HCT116 (cell line): Measurements from ENCODE around the gene LRRC31. TPM values are rescaled to one million over a fixed set of nuclear protein-coding genes. Genes with fewer than 3 reads are reported as not detected.

Experiments used
- ATAC-seq: fragments of 200-7000 bp; cut with Tn5 transposase; 2 replicates; pipeline ENCODE4 v1.9.1; 2020; ENCODE audit warnings: mild to moderate bottlenecking, moderate library complexity
- BruUV-seq: library from RNA; stranded (reverse); fragments of 400-500 nt; replicated peaks from 2 replicates; lab custom pipeline; 2021; lab: Mats Ljungman, UMichigan
- CTCF ChIA-PET: fragments of 300-600 bp; sonication (Branson Sonifier 250); formaldehyde crosslinking; loops from one replicate; lab custom pipeline; 2021; ENCODE audit warnings: antibody characterized with exemption; lab: Charles Lee
- POLR2A ChIA-PET: fragments of 300-600, 350-600 bp; sonication (Branson Sonifier 250); formaldehyde crosslinking; loops from one replicate; lab custom pipeline; 2021; ENCODE audit warnings: antibody characterized with exemption; lab: Charles Lee
- RAD21 ChIA-PET, 2 experiments: fragments of 300-600 bp; sonication (Branson Sonifier 250); formaldehyde crosslinking; loops; one replicate each; lab custom pipeline; 2023; ENCODE audit warnings: low total read pairs in 2 of 2; ENCODE audit not compliant: uncharacterized antibody in 2 of 2, unreplicated experiment in 2 of 2, low non-redundant PET in 1 of 2; lab: Charles Lee
- DNase-seq: peaks from one replicate; pipeline ENCODE4 v3.0.0-alpha.2; 2010; ENCODE audit warnings: low read depth, low spot score
- H2AFZ ChIP-seq: fragments of 200-600 bp; shearing (Covaris generic), sonication (generic); 2 replicates; pipeline ENCODE4 v1.6.1; 2017; ENCODE audit warnings: low read depth, mixed run types, mixed read lengths, antibody characterized with exemption, low read length; ENCODE audit not compliant: poor library complexity, severe bottlenecking
- H3K27ac ChIP-seq: 2 replicates; pipeline ENCODE4 v1.5.1; 2012; ENCODE audit warnings: low read depth, low read length
- H3K27me3 ChIP-seq: fragments of 200-600 bp; sonication (generic); 2 replicates; pipeline ENCODE4 v1.6.1; 2016; ENCODE audit warnings: mixed run types, low read length, mixed read lengths; ENCODE audit not compliant: insufficient read depth
- H3K36me3 ChIP-seq, 2 experiments: fragments of 200-500 bp in 1 of 2; fragments of 200-600 bp in 1 of 2; sonication (Bioruptor generic) in 1 of 2; sonication (generic) in 1 of 2; 2 replicates each; pipeline versions ENCODE4 v1.5.1 to v1.6.1; 2014 to 2016; ENCODE audit warnings: low read length in 2 of 2, inconsistent platforms in 1 of 2, mixed read lengths in 1 of 2, mixed run types in 1 of 2; ENCODE audit not compliant: insufficient read depth in 2 of 2, control insufficient read depth in 1 of 2
- H3K4me1 ChIP-seq, 2 experiments: fragments of 200-600 bp in 1 of 2; sonication (generic) in 1 of 2; 2 replicates each; pipeline versions ENCODE4 v1.5.1 to v1.6.1; 2012 to 2017; ENCODE audit warnings: low read length in 2 of 2, inconsistent platforms in 1 of 2, mild to moderate bottlenecking in 1 of 2, mixed read lengths in 1 of 2, mixed run types in 1 of 2, moderate library complexity in 1 of 2; ENCODE audit not compliant: insufficient read depth in 2 of 2, control insufficient read depth in 1 of 2
- H3K4me2 ChIP-seq: fragments of 200-600 bp; sonication (generic); 2 replicates; pipeline ENCODE4 v1.6.1; 2017; ENCODE audit warnings: mixed run types, low read length, mixed read lengths
- H3K4me3 ChIP-seq, 2 experiments: fragments of 200-600 bp in 1 of 2; sonication (generic) in 1 of 2; replicated peaks in 1 of 2; 2 replicates each; pipeline ENCODE4 v1.5.1; 2011 to 2016; ENCODE audit warnings: low read length in 2 of 2, control low read depth in 1 of 2, low read depth in 1 of 2, mild to moderate bottlenecking in 1 of 2, mixed read lengths in 1 of 2, mixed run types in 1 of 2
- H3K79me2 ChIP-seq: fragments of 200-600 bp; sonication (generic); 2 replicates; pipeline ENCODE4 v1.6.1; 2017; ENCODE audit warnings: mild to moderate bottlenecking, mixed run types, low read length, moderate library complexity, mixed read lengths; ENCODE audit not compliant: insufficient read depth
- H3K9ac ChIP-seq: fragments of 200-600 bp; sonication (generic); 2 replicates; pipeline ENCODE4 v1.6.1; 2016; ENCODE audit warnings: low read length, mixed read lengths
- H3K9me2 ChIP-seq: fragments of 200-600 bp; sonication (generic), shearing (Covaris generic); 2 replicates; pipeline ENCODE4 v1.6.1; 2017; ENCODE audit warnings: mixed run types, mild to moderate bottlenecking, moderate library complexity; ENCODE audit not compliant: insufficient read depth
- H3K9me3 ChIP-seq, 2 experiments: fragments of 200-500 bp in 1 of 2; fragments of 200-600 bp in 1 of 2; sonication (Bioruptor generic) in 1 of 2; sonication (generic) in 1 of 2; 2 replicates each; pipeline ENCODE4 v1.6.1; 2014 to 2017; ENCODE audit warnings: low read length in 2 of 2, mixed read lengths in 2 of 2, inconsistent platforms in 1 of 2, low read depth in 1 of 2, mild to moderate bottlenecking in 1 of 2, mixed run types in 1 of 2, moderate library complexity in 1 of 2; ENCODE audit not compliant: control insufficient read depth in 1 of 2, insufficient read depth in 1 of 2
- H4K20me1 ChIP-seq: fragments of 200-600 bp; sonication (generic), shearing (Covaris generic); 2 replicates; pipeline ENCODE4 v1.6.1; 2017; ENCODE audit warnings: mixed run types, mild to moderate bottlenecking, moderate library complexity; ENCODE audit not compliant: insufficient read depth
- CBX3 ChIP-seq: IDR thresholded peaks from 2 replicates; pipeline ENCODE4 v1.6.1; 2012; ENCODE audit warnings: low read depth
- CEBPB ChIP-seq: IDR thresholded peaks from 2 replicates; pipeline ENCODE4 v1.6.1; 2012; ENCODE audit warnings: low read depth
- ELF1 ChIP-seq: IDR thresholded peaks from 2 replicates; pipeline ENCODE4 v1.6.1; 2012; ENCODE audit warnings: low read depth, borderline replicate concordance
- EZH2 ChIP-seq: fragments of 200-600 bp; sonication (generic); IDR thresholded peaks from 2 replicates; pipeline ENCODE4 v1.6.1; 2017; ENCODE audit warnings: antibody characterized with exemption, mixed run types
- EZH2phosphoT487 ChIP-seq: fragments of 200-600 bp; IDR thresholded peaks from 2 replicates; pipeline ENCODE4 v1.6.1; 2018; ENCODE audit warnings: antibody characterized with exemption, borderline replicate concordance
- FOSL1 ChIP-seq: IDR thresholded peaks from 2 replicates; pipeline ENCODE4 v1.6.1; 2012; ENCODE audit warnings: low read depth
- POLR2A ChIP-seq: IDR thresholded peaks from 2 replicates; pipeline ENCODE4 v1.7.0; 2011; ENCODE audit warnings: borderline replicate concordance; ENCODE audit not compliant: insufficient read depth, insufficient read length; ENCODE audit errors: extremely low read depth
- POLR2AphosphoS5 ChIP-seq: IDR thresholded peaks from 2 replicates; pipeline ENCODE4 v1.6.1; 2011; ENCODE audit warnings: mild to moderate bottlenecking, low read depth, low read length, moderate library complexity
- RAD21 ChIP-seq: IDR thresholded peaks from 2 replicates; pipeline ENCODE4 v1.6.1; 2012; ENCODE audit warnings: low read depth, mild to moderate bottlenecking
- SIN3A ChIP-seq: IDR thresholded peaks from 2 replicates; pipeline ENCODE4 v1.6.1; 2012; ENCODE audit warnings: low read depth
- SRF ChIP-seq: IDR thresholded peaks from 2 replicates; pipeline ENCODE4 v1.6.1; 2012; ENCODE audit warnings: low read depth
- TCF7L2 ChIP-seq: IDR thresholded peaks from 2 replicates; pipeline ENCODE4 v1.7.0; 2011; ENCODE audit warnings: borderline replicate concordance, inconsistent platforms; ENCODE audit not compliant: insufficient read depth, insufficient read length; ENCODE audit errors: extremely low read depth
- YY1 ChIP-seq: IDR thresholded peaks from 2 replicates; pipeline ENCODE4 v1.6.1; 2011; ENCODE audit warnings: low read length, low read depth, moderate library complexity, mild to moderate bottlenecking; ENCODE audit not compliant: insufficient replicate concordance; ENCODE audit errors: extremely low read depth
- ZFX ChIP-seq: fragments of 450-650 bp; IDR thresholded peaks from 2 replicates; pipeline ENCODE4 v1.6.1; 2017
- intact Hi-C: fragments of 100-400 bp; cut with micrococcal nuclease; formaldehyde crosslinking; loops from 2 replicates; pipeline ENCODE4 v1.10.0; 2022
- total RNA-seq: library from RNA; stranded (reverse); gene quantifications from one replicate; pipeline ENCODE4 v1.2.1, GENCODE V29; 2021; ENCODE audit not compliant: unreplicated experiment
- TF ChIP-seq, protein P1 (sequence below): IDR thresholded peaks from 2 replicates; pipeline ENCODE4 v1.6.1; 2012
- TF ChIP-seq, protein P2 (sequence below), 3 experiments: fragments of 200-600 bp in 1 of 3; sonication (generic) in 1 of 3; IDR thresholded peaks in 2 of 3; conservative IDR thresholded peaks in 1 of 3; 2 replicates each; pipeline ENCODE4 v1.5.1; 2012 to 2017; ENCODE audit warnings: low read depth in 2 of 3, low read length in 2 of 3, antibody characterized with exemption in 1 of 3, borderline replicate concordance in 1 of 3, control low read depth in 1 of 3, mild to moderate bottlenecking in 1 of 3, mixed read lengths in 1 of 3, mixed run types in 1 of 3, moderate library complexity in 1 of 3; ENCODE audit not compliant: insufficient read depth in 1 of 3
- TF ChIP-seq, protein P3 (sequence below): IDR thresholded peaks from 2 replicates; pipeline ENCODE4 v1.6.1; 2012; ENCODE audit warnings: low read depth

LRRC31 gene
- total RNA-seq, 1 experiment from 2014 or later: not detected

DNA sequence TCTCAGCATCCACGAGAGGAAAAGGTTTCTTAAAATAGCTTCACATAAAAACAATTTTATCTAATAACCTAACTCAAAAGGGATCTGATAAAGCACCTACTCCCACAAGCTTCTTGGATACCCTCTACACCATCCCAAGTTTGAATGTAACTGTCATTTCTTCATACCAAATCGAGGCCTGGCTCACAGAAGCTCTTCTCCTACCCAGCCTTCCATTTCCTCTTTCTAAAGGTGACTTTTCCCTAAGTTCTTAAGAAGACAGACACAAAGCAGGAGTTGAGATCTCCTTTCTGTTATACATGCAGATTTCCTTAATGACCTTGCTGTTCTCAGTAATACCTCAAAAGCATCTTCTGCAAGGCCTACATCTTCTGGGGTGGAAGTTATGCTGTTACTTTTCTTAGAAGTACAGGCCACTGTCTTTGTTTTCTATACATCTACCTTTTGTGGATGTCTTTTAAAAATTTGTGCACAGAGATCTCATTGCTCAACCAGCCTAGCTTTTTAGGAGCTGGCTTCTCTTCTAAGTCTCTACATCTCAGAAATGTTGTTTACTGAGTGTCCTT, 60.4 kb downstream of the LRRC31 start:
- H3K9me2 ChIP-seq: no peaks in the 10 kb centered on the region
- H3K4me1 ChIP-seq: no peaks in the 10 kb centered on the region
- H3K36me3 ChIP-seq: no peaks in the 10 kb centered on the region
- no peak for DNase-seq
- ATAC-seq: no peak
- no peaks in the 10 kb centered on the region for H3K27me3 ChIP-seq
- no TSS peak for BruUV-seq
- H3K4me3 ChIP-seq: no peak overlapping the region
- POLR2A ChIA-PET: no interaction called here
- no peaks in the 10 kb centered on the region for H3K79me2 ChIP-seq
- H4K20me1 ChIP-seq: no peaks in the 10 kb centered on the region
- CTCF ChIA-PET: no interaction called here
- H2AFZ ChIP-seq: no peak overlapping the region
- intact Hi-C loops: no loop called here
- H3K4me2 ChIP-seq: no peak overlapping the region
- TF ChIP-seq ELF1 (no peak), CEBPB (no peak), SRF (no peak), EZH2 (no peak), FOSL1 (no peak), TCF7L2 (no peak), YY1 (no peak), CBX3 (no peak), POLR2A (no peak), POLR2AphosphoS5 (no peak), RAD21 (no peak), SIN3A (no peak), EZH2phosphoT487 (no peak), ZFX (no peak)
- TF ChIP-seq, protein P1, sequence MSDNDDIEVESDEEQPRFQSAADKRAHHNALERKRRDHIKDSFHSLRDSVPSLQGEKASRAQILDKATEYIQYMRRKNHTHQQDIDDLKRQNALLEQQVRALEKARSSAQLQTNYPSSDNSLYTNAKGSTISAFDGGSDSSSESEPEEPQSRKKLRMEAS: no peak
- TF ChIP-seq, protein P2, sequence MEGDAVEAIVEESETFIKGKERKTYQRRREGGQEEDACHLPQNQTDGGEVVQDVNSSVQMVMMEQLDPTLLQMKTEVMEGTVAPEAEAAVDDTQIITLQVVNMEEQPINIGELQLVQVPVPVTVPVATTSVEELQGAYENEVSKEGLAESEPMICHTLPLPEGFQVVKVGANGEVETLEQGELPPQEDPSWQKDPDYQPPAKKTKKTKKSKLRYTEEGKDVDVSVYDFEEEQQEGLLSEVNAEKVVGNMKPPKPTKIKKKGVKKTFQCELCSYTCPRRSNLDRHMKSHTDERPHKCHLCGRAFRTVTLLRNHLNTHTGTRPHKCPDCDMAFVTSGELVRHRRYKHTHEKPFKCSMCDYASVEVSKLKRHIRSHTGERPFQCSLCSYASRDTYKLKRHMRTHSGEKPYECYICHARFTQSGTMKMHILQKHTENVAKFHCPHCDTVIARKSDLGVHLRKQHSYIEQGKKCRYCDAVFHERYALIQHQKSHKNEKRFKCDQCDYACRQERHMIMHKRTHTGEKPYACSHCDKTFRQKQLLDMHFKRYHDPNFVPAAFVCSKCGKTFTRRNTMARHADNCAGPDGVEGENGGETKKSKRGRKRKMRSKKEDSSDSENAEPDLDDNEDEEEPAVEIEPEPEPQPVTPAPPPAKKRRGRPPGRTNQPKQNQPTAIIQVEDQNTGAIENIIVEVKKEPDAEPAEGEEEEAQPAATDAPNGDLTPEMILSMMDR (IDR thresholded peaks at IDR 0.05 in 2 of 3, conservative IDR thresholded peaks at IDR 0.05 in 1 of 3; ENCODE audit: borderline replicate concordance in 1 of 3, insufficient read depth in 1 of 3, low read depth in 2 of 3, low read length in 2 of 3): no peak
- TF ChIP-seq, protein P3, sequence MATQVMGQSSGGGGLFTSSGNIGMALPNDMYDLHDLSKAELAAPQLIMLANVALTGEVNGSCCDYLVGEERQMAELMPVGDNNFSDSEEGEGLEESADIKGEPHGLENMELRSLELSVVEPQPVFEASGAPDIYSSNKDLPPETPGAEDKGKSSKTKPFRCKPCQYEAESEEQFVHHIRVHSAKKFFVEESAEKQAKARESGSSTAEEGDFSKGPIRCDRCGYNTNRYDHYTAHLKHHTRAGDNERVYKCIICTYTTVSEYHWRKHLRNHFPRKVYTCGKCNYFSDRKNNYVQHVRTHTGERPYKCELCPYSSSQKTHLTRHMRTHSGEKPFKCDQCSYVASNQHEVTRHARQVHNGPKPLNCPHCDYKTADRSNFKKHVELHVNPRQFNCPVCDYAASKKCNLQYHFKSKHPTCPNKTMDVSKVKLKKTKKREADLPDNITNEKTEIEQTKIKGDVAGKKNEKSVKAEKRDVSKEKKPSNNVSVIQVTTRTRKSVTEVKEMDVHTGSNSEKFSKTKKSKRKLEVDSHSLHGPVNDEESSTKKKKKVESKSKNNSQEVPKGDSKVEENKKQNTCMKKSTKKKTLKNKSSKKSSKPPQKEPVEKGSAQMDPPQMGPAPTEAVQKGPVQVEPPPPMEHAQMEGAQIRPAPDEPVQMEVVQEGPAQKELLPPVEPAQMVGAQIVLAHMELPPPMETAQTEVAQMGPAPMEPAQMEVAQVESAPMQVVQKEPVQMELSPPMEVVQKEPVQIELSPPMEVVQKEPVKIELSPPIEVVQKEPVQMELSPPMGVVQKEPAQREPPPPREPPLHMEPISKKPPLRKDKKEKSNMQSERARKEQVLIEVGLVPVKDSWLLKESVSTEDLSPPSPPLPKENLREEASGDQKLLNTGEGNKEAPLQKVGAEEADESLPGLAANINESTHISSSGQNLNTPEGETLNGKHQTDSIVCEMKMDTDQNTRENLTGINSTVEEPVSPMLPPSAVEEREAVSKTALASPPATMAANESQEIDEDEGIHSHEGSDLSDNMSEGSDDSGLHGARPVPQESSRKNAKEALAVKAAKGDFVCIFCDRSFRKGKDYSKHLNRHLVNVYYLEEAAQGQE: no peak
- no peak overlapping the region for H3K27ac ChIP-seq
- H3K9me3 ChIP-seq: no peaks in the 10 kb centered on the region
- H3K9ac ChIP-seq: no peak overlapping the region
- RAD21 ChIA-PET: no interaction called here
